Activated T-helper 9 cell treated with anti-CD3 and anti-CD28 coated beads, Interleukin-2, amount 50 U/mL, for 16 hours (primary cell): Measurements from ENCODE around the gene MYLK3.

Experiments
- DNase-seq: peaks from one replicate; pipeline ENCODE4 v3.0.0-alpha.2; 2020; ENCODE audit warnings: low read depth

MYLK3 gene

GRCh38 chr16:46757339-46758050 is 9.4 kb upstream of the MYLK3 start:
- DNase-seq, result no peak

- no peak for DNase-seq
Observed at GRCh38 chr16:46756772-46757171, 8.6 kb upstream of the MYLK3 start.

GRCh38 chr16:46753015-46753414 is 4.9 kb upstream of the MYLK3 start:
- DNase-seq, result no peak

GRCh38 chr16:46751381-46751780 is 3.2 kb upstream of the MYLK3 start:
- no peak for DNase-seq

- no peak for DNase-seq
Observed at GRCh38 chr16:46748775-46749705, 896 bp upstream of the MYLK3 start.

- DNase-seq, result no peak
Observed at GRCh38 chr16:46746821-46747776, 1.0 kb downstream of the MYLK3 start.

- DNase-seq, result no peak
Observed at GRCh38 chr16:46745617-46746016, 2.5 kb downstream of the MYLK3 start.

- no peak for DNase-seq
Observed at GRCh38 chr16:46743232-46743719, 4.9 kb downstream of the MYLK3 start.

- DNase-seq, result no peak
Observed at GRCh38 chr16:46739934-46740333, 8.2 kb downstream of the MYLK3 start.

GRCh38 chr16:46737621-46738214 is 10.4 kb downstream of the MYLK3 start:
- no peak for DNase-seq

- DNase-seq, result no peak
Observed at GRCh38 chr16:46736695-46737094, 11.4 kb downstream of the MYLK3 start.

GRCh38 chr16:46733319-46733830 is 14.8 kb downstream of the MYLK3 start:
- DNase-seq, result no peak

GRCh38 chr16:46732561-46732960 is 15.6 kb downstream of the MYLK3 start:
- DNase-seq, result no peak

- DNase-seq, result no peak
Observed at GRCh38 chr16:46731691-46732555, 16.2 kb downstream of the MYLK3 start.

GRCh38 chr16:46730801-46731690 is 17.1 kb downstream of the MYLK3 start:
- DNase-seq, result no peak

- DNase-seq, result no peak
Observed at GRCh38 chr16:46730126-46730525, 18.0 kb downstream of the MYLK3 start.

- DNase-seq, result no peak
Observed at GRCh38 chr16:46729326-46729995, 18.7 kb downstream of the MYLK3 start.

- no peak for DNase-seq
Observed at GRCh38 chr16:46728806-46729205, 19.3 kb downstream of the MYLK3 start.

GRCh38 chr16:46727630-46728029 is 20.5 kb downstream of the MYLK3 start:
- DNase-seq, result no peak
